K562 (cell line): ENCODE measurements around the gene ZPR1. TPM values are rescaled to one million over a fixed set of nuclear protein-coding genes. Genes with fewer than 3 reads are reported as not detected.

Experiments used
- BRF1 ChIP-seq: IDR thresholded peaks from 3 replicates; pipeline ENCODE4 v1.6.1; 2011; ENCODE audit warnings: borderline replicate concordance, mild to moderate bottlenecking; ENCODE audit not compliant: insufficient read length; ENCODE audit errors: extremely low read depth
- CBX5 ChIP-seq: IDR thresholded peaks from 2 replicates; pipeline ENCODE4 v1.6.1; 2014; ENCODE audit warnings: low read depth, borderline replicate concordance
- DACH1 ChIP-seq: fragments of 450-650 bp; IDR thresholded peaks from 2 replicates; pipeline ENCODE4 v1.6.1; 2018; ENCODE audit not compliant: partially characterized antibody
- DLX4 ChIP-seq: fragments of 250-450 bp; sonication (Bioruptor Pico); IDR thresholded peaks from 2 replicates; pipeline ENCODE4 v1.6.1; 2021; ENCODE audit warnings: mild to moderate bottlenecking
- ETS1 ChIP-seq: conservative IDR thresholded peaks from 2 replicates; pipeline ENCODE4 v1.6.1; 2011; ENCODE audit warnings: low read depth, mild to moderate bottlenecking, low read length; ENCODE audit not compliant: control insufficient read depth
- HMG20B ChIP-seq: fragments of 250-450 bp; sonication (Bioruptor Pico); IDR thresholded peaks from 2 replicates; pipeline ENCODE4 v1.5.0; 2021; ENCODE audit warnings: mild to moderate bottlenecking
- HMGN3 ChIP-seq: IDR thresholded peaks from 2 replicates; pipeline ENCODE4 v1.6.1; 2011; ENCODE audit warnings: borderline replicate concordance, low read depth, mild to moderate bottlenecking, mixed read lengths, low read length; ENCODE audit not compliant: insufficient read length; ENCODE audit errors: extremely low read depth
- NKRF ChIP-seq: fragments of 450-650 bp; IDR thresholded peaks from 2 replicates; pipeline ENCODE4 v1.6.1; 2016; ENCODE audit warnings: borderline replicate concordance
- PCBP1 ChIP-seq: fragments of 200-400 bp; formaldehyde crosslinking; IDR thresholded peaks from 2 replicates; pipeline ENCODE4 v1.6.1; 2018; ENCODE audit warnings: mild to moderate bottlenecking, low read depth, low read length; ENCODE audit not compliant: poor library complexity, severe bottlenecking
- POLR2B ChIP-seq: fragments of 450-650 bp; IDR thresholded peaks from 2 replicates; pipeline ENCODE4 v1.6.1; 2018; ENCODE audit warnings: low read depth; ENCODE audit not compliant: partially characterized antibody
- POLR2G ChIP-seq: fragments of 200-400 bp; formaldehyde crosslinking; IDR thresholded peaks from 2 replicates; pipeline ENCODE4 v1.6.1; 2017; ENCODE audit warnings: low read depth, mild to moderate bottlenecking, antibody characterized with exemption, low read length, moderate library complexity
- RBBP5 ChIP-seq: fragments of 200-600 bp; sonication (generic); IDR thresholded peaks from 2 replicates; pipeline ENCODE4 v1.6.1; 2012; ENCODE audit warnings: borderline replicate concordance, mild to moderate bottlenecking, low read length, control low read depth, inconsistent platforms; ENCODE audit not compliant: insufficient read depth, poor library complexity, severe bottlenecking
- SAP30 ChIP-seq: fragments of 200-600 bp; sonication (generic); IDR thresholded peaks from 2 replicates; pipeline ENCODE4 v1.6.1; 2012; ENCODE audit warnings: borderline replicate concordance, low read depth, mild to moderate bottlenecking, moderate library complexity, low read length, control low read depth, inconsistent platforms; ENCODE audit not compliant: insufficient read depth, poor library complexity, severe bottlenecking
- SMARCA4 ChIP-seq: fragments of 450-650 bp; IDR thresholded peaks from 2 replicates; pipeline ENCODE4 v1.6.1; 2016
- SNAPC5 ChIP-seq: fragments of 250-450 bp; sonication (Bioruptor Pico); IDR thresholded peaks from 2 replicates; pipeline ENCODE4 v1.8.0; 2021; ENCODE audit warnings: moderate library complexity, mild to moderate bottlenecking, inconsistent platforms
- SP1 ChIP-seq: sonication (generic); formaldehyde crosslinking; IDR thresholded peaks from 2 replicates; pipeline ENCODE4 v1.8.1; 2022; ENCODE audit warnings: mild to moderate bottlenecking, missing genetic modification reagents
- ZBTB11 ChIP-seq, 3 experiments: fragments of 200-800 bp in 1 of 3; fragments of 250-450 bp in 1 of 3; fragments of 450-650 bp in 1 of 3; sonication (Bioruptor Pico) in 1 of 3; sonication (Bioruptor generic) in 1 of 3; formaldehyde crosslinking in 1 of 3; IDR thresholded peaks; 2 replicates each; pipeline versions ENCODE4 v1.6.1 to v1.8.0; 2016 to 2022; ENCODE audit warnings: mild to moderate bottlenecking in 2 of 3, missing genetic modification characterization in 2 of 3, missing compliant biosample characterization in 1 of 3, moderate library complexity in 1 of 3
- ZNF133 ChIP-seq: fragments of 250-450 bp; sonication (Bioruptor Pico); IDR thresholded peaks from 2 replicates; pipeline ENCODE4 v1.4.0; 2020; ENCODE audit warnings: mild to moderate bottlenecking
- ZNF76 ChIP-seq: fragments of 250-450 bp; sonication (Bioruptor Pico); IDR thresholded peaks from 2 replicates; pipeline ENCODE4 v1.4.0; 2020; ENCODE audit warnings: mild to moderate bottlenecking, moderate library complexity, borderline replicate concordance
- polyA plus RNA-seq, 8 experiments: library from polyadenylated mRNA; depleted of rRNA in 4 of 8; stranded (reverse) in 5 of 8; unstranded in 3 of 8; fragments of >200 nt; fragmentation: Nextera tagmentation in 2 of 8; fragmentation: Illumina TruSeq in 1 of 8; extraction: Ambion mirVana in 2 of 8; extraction: Trizol in 1 of 8; gene quantifications; 2 replicates each; pipeline versions ENCODE4 v1.2.1 to v1.2.3, GENCODE V29; 2011 to 2014; ENCODE audit warnings: inconsistent platforms in 1 of 8, missing spikeins in 1 of 8
- total RNA-seq, 7 experiments: library from RNA; depleted of rRNA in 6 of 7; stranded (reverse); fragments of >200 nt in 6 of 7; fragmentation: Illumina TruSeq in 2 of 7; extraction: Trizol in 2 of 7; gene quantifications; 2 replicates each; pipeline versions ENCODE4 v1.2.1 to v1.2.3, GENCODE V29; 2011 to 2021; ENCODE audit warnings: low replicate concordance in 1 of 7

Gene ZPR1
- total and polyA plus RNA-seq, 9 of the 15 experiments (the other 6 are each of a cell fraction or from before 2014, with no cell fraction given): 13.0 to 120 (median 83.8) TPM

GRCh38 chr11:116787786-116788486 is at the start of gene ZPR1 (continued):
- peak; percentile 91 for TF ChIP-seq POLR2G
- no peak for TF ChIP-seq SNAPC5 (CRISPR knock-in tag)
- peak; percentile 58 for TF ChIP-seq HMGN3
- peak in 1 of 3 experiments; percentile 83; a peak in 3 of 6 replicates for TF ChIP-seq ZBTB11 (CRISPR knock-in tag; IDR thresholded peaks at IDR 0.05)
- peak; percentile 98 for TF ChIP-seq DACH1
- TF ChIP-seq SP1 (CRISPR knock-in tag): peak; percentile 66
- peak; percentile 74 for TF ChIP-seq RBBP5
- TF ChIP-seq DLX4: no peak
- TF ChIP-seq ZNF133: no peak
- TF ChIP-seq SMARCA4: no peak
- no peak for TF ChIP-seq CBX5
- peak; percentile 91 for TF ChIP-seq NKRF
- no peak for TF ChIP-seq HMG20B (CRISPR knock-in tag)
- TF ChIP-seq PCBP1: peak; percentile 84
- peak; percentile 54 for TF ChIP-seq POLR2B
- TF ChIP-seq ZNF76: no peak
- peak; percentile 90 for TF ChIP-seq SAP30
- peak; percentile 92 for TF ChIP-seq ETS1
- no peak for TF ChIP-seq BRF1
